C4-2B (cell line): ENCODE results near the gene RNF38.

Experiments
- CTCF ChIP-seq: fragments of 450-650 bp; conservative IDR thresholded peaks from 2 replicates; pipeline ENCODE4 v1.5.1; 2017; ENCODE audit warnings: mild to moderate bottlenecking
- ZFX ChIP-seq: fragments of 450-650 bp; IDR thresholded peaks from 2 replicates; pipeline ENCODE4 v1.6.1; 2017

- TF ChIP-seq CTCF = no peak
- no peak for TF ChIP-seq ZFX
These were observed 102.3 kb downstream of the RNF38 start for GRCh38 chr9:36297798-36298197.
